ENCODE results near the gene SEPTIN1.

SEPTIN1 gene

GRCh38 chr16:30416047-30416603 is 33.8 kb upstream of the SEPTIN1 start:
- Histone ChIP-seq H3K9me3 (ENCODE audit: insufficient read depth, low read depth, low read length) (no peaks in the 10 kb centered on the region), H3K4me2 (ENCODE audit: low read depth, low read length, poor library complexity, severe bottlenecking) (no peak overlapping the region), H3K9me2 (replicated peaks; ENCODE audit: low read depth, low read length) (no peaks in the 10 kb centered on the region), H2AFZ (ENCODE audit: low read length) (no peak overlapping the region), H3K79me2 (ENCODE audit: insufficient read depth, low read length) (peaks cover 40% of the 10 kb centered on the region), H3K9ac (ENCODE audit: low read depth, low read length, poor library complexity, severe bottlenecking) (no peak overlapping the region), H3K36me3 (ENCODE audit: insufficient read depth, low read length) (peaks cover 31% of the 10 kb centered on the region; the same call in 1 of the 2 replicates), H3F3A (ENCODE audit: low read depth) (peaks cover 4% of the 10 kb centered on the region; the same call in 1 of the 2 replicates), H3K4me3 (ENCODE audit: low read length, poor library complexity, severe bottlenecking) (no peak overlapping the region), H3K4me1 (ENCODE audit: insufficient read depth, low read length, poor library complexity, severe bottlenecking) (peaks cover 19% of the 10 kb centered on the region), H3K27me3 (ENCODE audit: insufficient read depth, low read length, poor library complexity, severe bottlenecking) (no peaks in the 10 kb centered on the region), H4K20me1 (ENCODE audit: insufficient read depth, low read length, poor library complexity, severe bottlenecking) (peaks cover 24% of the 10 kb centered on the region)
- TF ChIP-seq, protein P1, sequence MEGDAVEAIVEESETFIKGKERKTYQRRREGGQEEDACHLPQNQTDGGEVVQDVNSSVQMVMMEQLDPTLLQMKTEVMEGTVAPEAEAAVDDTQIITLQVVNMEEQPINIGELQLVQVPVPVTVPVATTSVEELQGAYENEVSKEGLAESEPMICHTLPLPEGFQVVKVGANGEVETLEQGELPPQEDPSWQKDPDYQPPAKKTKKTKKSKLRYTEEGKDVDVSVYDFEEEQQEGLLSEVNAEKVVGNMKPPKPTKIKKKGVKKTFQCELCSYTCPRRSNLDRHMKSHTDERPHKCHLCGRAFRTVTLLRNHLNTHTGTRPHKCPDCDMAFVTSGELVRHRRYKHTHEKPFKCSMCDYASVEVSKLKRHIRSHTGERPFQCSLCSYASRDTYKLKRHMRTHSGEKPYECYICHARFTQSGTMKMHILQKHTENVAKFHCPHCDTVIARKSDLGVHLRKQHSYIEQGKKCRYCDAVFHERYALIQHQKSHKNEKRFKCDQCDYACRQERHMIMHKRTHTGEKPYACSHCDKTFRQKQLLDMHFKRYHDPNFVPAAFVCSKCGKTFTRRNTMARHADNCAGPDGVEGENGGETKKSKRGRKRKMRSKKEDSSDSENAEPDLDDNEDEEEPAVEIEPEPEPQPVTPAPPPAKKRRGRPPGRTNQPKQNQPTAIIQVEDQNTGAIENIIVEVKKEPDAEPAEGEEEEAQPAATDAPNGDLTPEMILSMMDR (conservative IDR thresholded peaks at IDR 0.05; ENCODE audit: low read length), result no peak
- TF ChIP-seq EZH2phosphoT487 (IDR thresholded peaks at IDR 0.05; ENCODE audit: borderline replicate concordance), result no peak

DNA sequence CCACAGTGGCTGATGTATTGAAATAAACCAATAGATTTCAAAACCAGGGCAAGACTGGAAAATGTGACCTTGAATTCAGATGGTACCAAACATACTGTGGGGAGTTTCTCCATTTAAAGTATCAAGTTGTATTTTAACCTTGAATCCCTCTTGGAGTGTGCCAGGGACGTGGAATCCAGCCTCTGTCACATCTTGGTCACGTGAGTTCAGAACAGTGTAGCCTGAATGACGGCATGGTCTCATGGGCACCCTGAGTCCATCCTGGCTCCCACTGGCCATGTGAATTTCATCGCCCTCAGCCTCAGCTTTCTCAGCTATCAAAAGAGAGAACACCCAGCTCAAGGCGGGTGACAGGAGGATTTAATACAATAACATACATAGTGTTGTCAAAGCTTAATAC is 31.8 kb upstream of the SEPTIN1 start:
- Histone ChIP-seq H3F3A (ENCODE audit: low read depth) (peaks cover 4% of the 10 kb centered on the region; the same call in 1 of the 2 replicates), H3K4me1 (ENCODE audit: insufficient read depth, low read length, poor library complexity, severe bottlenecking) (peaks cover 25% of the 10 kb centered on the region), H3K79me2 (ENCODE audit: insufficient read depth, low read length) (peaks cover 49% of the 10 kb centered on the region), H3K4me3 (ENCODE audit: low read length, poor library complexity, severe bottlenecking) (no peak overlapping the region), H3K36me3 (ENCODE audit: insufficient read depth, low read length) (peaks cover 29% of the 10 kb centered on the region; the same call in 1 of the 2 replicates), H3K9ac (ENCODE audit: low read depth, low read length, poor library complexity, severe bottlenecking) (no peak overlapping the region), H4K20me1 (ENCODE audit: insufficient read depth, low read length, poor library complexity, severe bottlenecking) (peaks cover 24% of the 10 kb centered on the region), H3K9me3 (ENCODE audit: insufficient read depth, low read depth, low read length) (no peaks in the 10 kb centered on the region), H2AFZ (ENCODE audit: low read length) (no peak overlapping the region), H3K27me3 (ENCODE audit: insufficient read depth, low read length, poor library complexity, severe bottlenecking) (no peaks in the 10 kb centered on the region), H3K9me2 (replicated peaks; ENCODE audit: low read depth, low read length) (no peaks in the 10 kb centered on the region), H3K4me2 (ENCODE audit: low read depth, low read length, poor library complexity, severe bottlenecking) (no peak overlapping the region)
- TF ChIP-seq EZH2phosphoT487 (IDR thresholded peaks at IDR 0.05; ENCODE audit: borderline replicate concordance), result no peak
- TF ChIP-seq, protein P1 (conservative IDR thresholded peaks at IDR 0.05; ENCODE audit: low read length), result no peak

DNA sequence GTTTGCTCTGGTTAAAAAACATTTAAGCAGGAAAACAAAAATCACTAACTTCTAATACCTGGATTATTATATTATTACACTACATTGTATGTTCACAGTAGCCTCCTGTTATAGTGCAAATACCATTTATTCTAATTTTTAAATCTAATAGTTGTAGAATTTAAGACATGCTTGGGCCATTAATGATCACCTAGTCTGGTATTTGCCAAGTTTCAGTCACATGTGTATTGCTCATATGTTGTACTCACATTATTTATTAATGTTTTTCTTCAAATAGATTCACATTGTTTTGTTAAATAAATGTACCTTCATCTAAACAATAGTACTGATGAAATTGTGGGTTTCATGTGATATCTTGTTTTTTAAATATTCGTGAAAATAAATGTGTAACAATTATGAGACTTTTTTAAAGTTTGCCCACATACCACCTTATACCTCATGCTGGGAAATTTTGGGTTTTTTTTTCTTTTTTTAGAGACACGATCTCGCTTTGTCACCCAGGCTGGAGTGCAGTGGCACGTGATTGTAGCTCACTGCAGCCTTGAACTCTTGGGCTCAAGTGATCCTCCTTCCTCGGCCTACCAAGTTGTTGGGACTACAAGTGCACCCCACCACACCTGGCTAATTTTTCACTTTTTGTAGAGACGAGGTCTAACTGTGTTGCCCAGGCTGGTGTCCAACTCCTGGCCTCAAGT is 30.9 kb upstream of the SEPTIN1 start:
- Histone ChIP-seq H4K20me1 (ENCODE audit: insufficient read depth, low read length, poor library complexity, severe bottlenecking) (peaks cover 27% of the 10 kb centered on the region), H3K4me2 (ENCODE audit: low read depth, low read length, poor library complexity, severe bottlenecking) (peak overlapping the region; percentile 24), H3K79me2 (ENCODE audit: insufficient read depth, low read length) (peaks cover 52% of the 10 kb centered on the region), H3F3A (ENCODE audit: low read depth) (peaks cover 7% of the 10 kb centered on the region; the same call in 1 of the 2 replicates), H3K27me3 (ENCODE audit: insufficient read depth, low read length, poor library complexity, severe bottlenecking) (no peaks in the 10 kb centered on the region), H3K36me3 (ENCODE audit: insufficient read depth, low read length) (peaks cover 23% of the 10 kb centered on the region; the same call in 1 of the 2 replicates), H2AFZ (ENCODE audit: low read length) (no peak overlapping the region), H3K9ac (ENCODE audit: low read depth, low read length, poor library complexity, severe bottlenecking) (peak overlapping the region; percentile 43), H3K9me3 (ENCODE audit: insufficient read depth, low read depth, low read length) (no peaks in the 10 kb centered on the region), H3K4me3 (ENCODE audit: low read length, poor library complexity, severe bottlenecking) (no peak overlapping the region), H3K4me1 (ENCODE audit: insufficient read depth, low read length, poor library complexity, severe bottlenecking) (peaks cover 34% of the 10 kb centered on the region), H3K9me2 (replicated peaks; ENCODE audit: low read depth, low read length) (no peaks in the 10 kb centered on the region)
- TF ChIP-seq EZH2phosphoT487 (IDR thresholded peaks at IDR 0.05; ENCODE audit: borderline replicate concordance), result no peak
- TF ChIP-seq, protein P1 (conservative IDR thresholded peaks at IDR 0.05; ENCODE audit: low read length), result no peak
